ENCODE measurements around the gene GAN.

Gene GAN

GRCh38 chr16:81318711-81319110, 3.9 kb downstream of the GAN start:
- TF ChIP-seq CTCF (IDR thresholded peaks at IDR 0.05; ENCODE audit: low read depth, low read length), result no peak
- no peak for DNase-seq (ENCODE audit: extremely low read depth, low read depth)

- no peak for DNase-seq (ENCODE audit: extremely low read depth, low read depth)
- no peak for TF ChIP-seq CTCF (IDR thresholded peaks at IDR 0.05; ENCODE audit: low read depth, low read length)
Measured at GRCh38 chr16:81319221-81319912, 4.6 kb downstream of the GAN start.

- DNase-seq (ENCODE audit: extremely low read depth, low read depth), result no peak
- TF ChIP-seq CTCF (IDR thresholded peaks at IDR 0.05; ENCODE audit: low read depth, low read length), result no peak
Measured at GRCh38 chr16:81321039-81321438, 6.3 kb downstream of the GAN start.

- no peak for DNase-seq (ENCODE audit: extremely low read depth, low read depth)
- no peak for TF ChIP-seq CTCF (IDR thresholded peaks at IDR 0.05; ENCODE audit: low read depth, low read length)
Measured at GRCh38 chr16:81321536-81321935, 6.8 kb downstream of the GAN start.

- DNase-seq (ENCODE audit: extremely low read depth, low read depth), result no peak
- TF ChIP-seq CTCF (IDR thresholded peaks at IDR 0.05; ENCODE audit: low read depth, low read length), result no peak
Measured at GRCh38 chr16:81324808-81325207, 10.0 kb downstream of the GAN start.

- DNase-seq (ENCODE audit: extremely low read depth, low read depth), result no peak
- TF ChIP-seq CTCF (IDR thresholded peaks at IDR 0.05; ENCODE audit: low read depth, low read length), result no peak
Measured at GRCh38 chr16:81327011-81327410, 12.2 kb downstream of the GAN start.

GRCh38 chr16:81327447-81328196, 12.9 kb downstream of the GAN start:
- DNase-seq (ENCODE audit: extremely low read depth, low read depth), result no peak
- TF ChIP-seq CTCF (IDR thresholded peaks at IDR 0.05; ENCODE audit: low read depth, low read length), result no peak
